Inflammatory macrophage (primary cell): ENCODE results near the gene RFX7.

Source experiments
- DNase-seq, 2 donors: peaks; one replicate each; pipeline ENCODE4 v3.0.0-alpha.2; 2020 to 2022

The RFX7 gene

DNA sequence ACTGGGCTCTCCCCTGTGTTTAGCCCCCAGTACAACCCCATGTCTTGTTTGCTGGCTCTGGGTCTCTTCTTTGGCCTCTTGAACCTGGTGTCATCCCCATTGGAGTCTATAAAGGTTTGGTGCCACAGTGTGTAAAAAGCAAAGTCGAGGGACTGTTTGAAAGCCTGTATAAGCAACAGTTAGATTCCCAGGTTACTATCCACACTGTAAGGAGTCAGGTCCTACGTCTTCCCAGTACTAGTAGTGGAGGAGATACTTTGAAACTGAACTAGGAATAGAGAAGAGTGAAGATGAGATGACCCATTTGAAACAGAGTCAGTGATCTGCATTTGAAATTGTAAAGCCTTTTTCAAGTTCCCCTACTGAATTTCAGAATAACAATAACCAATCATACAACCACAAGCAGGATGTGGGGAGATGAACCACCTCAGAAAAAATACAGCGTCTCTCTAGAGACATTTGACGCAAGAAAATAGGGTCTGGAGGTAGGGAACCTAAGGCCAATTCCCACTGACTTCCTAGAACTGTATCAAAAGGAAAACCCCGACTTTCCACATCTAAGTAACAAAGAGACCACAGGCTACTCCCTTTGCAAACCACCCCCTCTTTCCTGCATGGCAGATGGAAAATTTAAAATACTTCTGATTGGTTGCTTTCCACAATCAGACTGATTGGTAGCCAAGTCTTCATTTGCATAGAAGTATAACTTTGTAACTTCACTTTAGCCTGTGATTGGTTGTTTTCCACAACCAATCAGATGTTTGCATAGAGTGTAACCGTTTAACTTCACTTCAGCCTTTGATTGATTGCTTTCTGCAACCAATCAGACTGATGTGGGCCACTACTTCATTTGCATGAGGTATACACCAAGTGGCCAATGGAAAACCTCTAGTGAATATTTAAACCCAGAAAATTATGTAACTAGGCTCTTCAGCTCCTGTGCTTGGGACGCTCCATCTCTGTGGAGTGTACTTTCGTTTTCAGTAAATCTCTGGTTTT, 200.4 kb downstream of the RFX7 start:
- no peak for DNase-seq

DNA sequence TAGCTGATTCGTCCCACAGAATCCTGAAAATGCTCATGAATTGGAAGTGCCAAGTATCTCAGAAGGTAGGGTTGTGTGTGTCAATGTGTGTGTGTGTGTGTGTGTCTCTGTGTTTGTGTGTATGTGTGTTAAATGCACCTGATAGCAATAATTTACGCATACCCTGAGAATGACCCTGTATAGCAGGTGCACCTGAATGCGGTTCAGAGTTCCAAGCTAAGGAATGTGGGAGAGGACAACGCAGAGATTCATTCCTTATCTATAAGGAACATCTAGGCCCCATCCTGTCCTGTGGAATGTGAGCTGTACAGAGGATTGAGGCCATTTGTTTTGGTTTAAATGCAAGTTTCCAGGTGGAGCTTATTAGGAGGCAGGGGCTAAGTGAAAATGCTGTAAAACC, 201.2 kb downstream of the RFX7 start:
- no peak for DNase-seq

DNA sequence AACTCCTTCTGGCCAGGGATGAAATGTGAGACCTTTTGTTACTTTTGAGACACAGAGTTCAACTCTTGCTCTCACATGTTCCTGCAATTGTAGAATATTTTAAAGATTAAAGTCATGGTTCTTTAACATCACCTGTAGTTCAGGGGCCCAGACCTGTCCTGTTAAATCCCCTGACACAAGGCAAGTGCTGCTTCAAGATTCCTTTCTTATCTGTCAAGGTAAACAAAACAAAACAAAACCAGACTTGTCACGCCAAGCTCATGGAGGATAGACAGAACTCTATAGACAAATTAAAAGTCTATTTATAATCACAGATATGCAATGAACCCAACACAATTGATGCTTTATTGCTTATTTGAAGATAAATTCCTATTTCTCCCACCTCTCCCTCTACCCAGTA, 201.6 kb downstream of the RFX7 start:
- DNase-seq = no peak

DNA sequence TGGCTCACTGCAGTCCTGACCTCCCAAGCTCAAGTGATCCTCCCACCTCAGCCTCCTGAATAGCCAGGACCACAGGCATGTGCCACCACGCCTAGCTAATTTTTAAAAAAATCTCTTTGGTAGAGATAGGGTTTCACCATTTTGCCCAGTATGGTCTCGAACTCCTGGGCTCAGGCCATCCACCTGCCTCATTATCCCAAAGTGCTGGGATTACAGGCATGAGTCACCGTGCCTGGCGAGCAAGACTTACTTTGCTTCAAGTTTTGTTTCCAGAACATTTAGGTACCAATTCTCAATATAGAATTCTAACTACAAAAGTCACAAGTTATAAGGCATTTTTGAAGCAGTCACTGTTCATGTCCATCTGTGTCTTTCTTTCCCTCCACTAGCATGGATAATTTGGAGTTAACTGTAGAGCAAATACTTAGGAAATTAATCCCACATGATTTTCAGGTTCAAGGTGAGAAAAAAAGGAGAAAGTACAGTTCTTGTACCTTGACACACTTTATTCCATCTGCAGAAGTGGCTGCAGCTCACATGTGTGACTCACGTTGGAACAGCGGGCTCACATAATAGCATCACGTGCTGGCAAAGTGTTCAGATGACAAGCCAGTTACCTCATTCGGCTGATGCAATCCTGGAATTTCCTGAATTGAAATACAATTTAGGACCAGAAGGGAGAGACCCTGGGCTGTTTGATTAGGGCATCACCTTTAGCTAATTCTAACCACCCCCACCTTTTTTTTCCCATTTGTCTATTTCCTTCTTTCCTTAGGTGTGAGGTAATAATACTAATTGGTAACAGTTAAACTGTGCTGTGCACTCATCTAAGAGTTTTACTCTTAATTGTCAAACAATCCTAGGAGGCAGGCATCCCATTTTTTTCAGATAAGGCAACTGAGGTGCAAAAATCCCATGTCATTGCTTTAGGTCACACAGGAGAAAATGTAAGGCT, 203.3 kb downstream of the RFX7 start:
- peak in 1 of 2 donors; percentile 7 for DNase-seq

DNA sequence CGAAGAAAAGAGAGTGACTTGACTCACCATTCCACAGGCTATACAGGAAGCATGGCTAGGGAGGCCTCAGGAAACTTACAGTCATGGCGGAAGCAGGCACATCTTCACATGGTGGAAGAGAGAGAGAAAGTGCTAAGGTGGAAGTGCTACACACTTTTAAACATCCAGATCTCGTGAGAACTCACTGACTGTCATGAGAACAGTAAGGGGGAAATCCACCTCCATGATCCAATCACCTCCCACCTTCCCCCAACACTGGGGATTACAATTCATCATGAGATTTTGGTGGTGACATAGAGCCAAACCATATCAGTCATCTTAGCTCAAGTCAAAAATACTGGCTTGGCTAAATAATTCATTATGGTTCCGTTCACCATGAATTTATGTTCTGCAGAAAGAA, 205.0 kb downstream of the RFX7 start:
- no peak for DNase-seq

DNA sequence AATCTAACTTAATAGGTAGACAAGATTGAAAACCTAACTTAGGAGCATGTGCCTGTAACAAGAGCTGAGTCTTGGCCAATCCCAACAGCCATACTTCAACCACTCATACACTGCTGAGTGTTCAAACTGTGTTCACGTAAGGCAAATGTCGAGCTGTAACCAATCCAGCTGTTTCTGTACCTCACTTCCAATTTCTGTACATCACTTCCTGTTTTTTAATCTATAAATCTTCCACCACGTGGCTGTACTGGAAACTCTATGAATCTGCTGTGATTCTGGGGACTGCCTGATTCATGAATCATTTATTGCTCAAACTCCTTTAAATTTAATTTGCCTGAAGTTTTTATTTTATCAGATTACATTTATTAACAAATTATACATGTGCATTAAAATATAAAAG, 205.7 kb downstream of the RFX7 start:
- DNase-seq = no peak
